HEK293 (cell line): Measurements from ENCODE around the gene PPFIA1.

Experiments
- SP3 ChIP-seq: fragments of 450-650 bp; formaldehyde crosslinking; IDR thresholded peaks from 2 replicates; pipeline ENCODE4 v1.5.1; 2016; ENCODE audit warnings: missing biosample characterization, missing genetic modification characterization
- ZNF274 ChIP-seq, 2 experiments: fragments of 200-500 bp in 1 of 2; fragments of 450-650 bp in 1 of 2; sonication (Bioruptor generic) in 1 of 2; formaldehyde crosslinking in 1 of 2; IDR thresholded peaks; 2 replicates each; pipeline versions ENCODE4 v1.5.1 to v1.6.1; 2014 to 2016; ENCODE audit warnings: borderline replicate concordance in 1 of 2, inconsistent platforms in 1 of 2, low read length in 1 of 2, missing biosample characterization in 1 of 2, missing genetic modification characterization in 1 of 2
- ZNF560 ChIP-seq: fragments of 450-650 bp; formaldehyde crosslinking; IDR thresholded peaks from 2 replicates; pipeline ENCODE4 v1.5.1; 2017; ENCODE audit warnings: missing biosample characterization, missing genetic modification characterization, borderline replicate concordance
- TF ChIP-seq, protein P1 (sequence below): fragments of 450-650 bp; formaldehyde crosslinking; IDR thresholded peaks from 2 replicates; pipeline ENCODE4 v1.5.1; 2016; ENCODE audit warnings: missing biosample characterization, missing genetic modification characterization
- TF ChIP-seq, protein P2 (sequence below): fragments of 450-650 bp; formaldehyde crosslinking; conservative IDR thresholded peaks from 2 replicates; pipeline ENCODE4 v1.5.1; 2016; ENCODE audit warnings: low read depth, missing biosample characterization, missing genetic modification characterization

DNA sequence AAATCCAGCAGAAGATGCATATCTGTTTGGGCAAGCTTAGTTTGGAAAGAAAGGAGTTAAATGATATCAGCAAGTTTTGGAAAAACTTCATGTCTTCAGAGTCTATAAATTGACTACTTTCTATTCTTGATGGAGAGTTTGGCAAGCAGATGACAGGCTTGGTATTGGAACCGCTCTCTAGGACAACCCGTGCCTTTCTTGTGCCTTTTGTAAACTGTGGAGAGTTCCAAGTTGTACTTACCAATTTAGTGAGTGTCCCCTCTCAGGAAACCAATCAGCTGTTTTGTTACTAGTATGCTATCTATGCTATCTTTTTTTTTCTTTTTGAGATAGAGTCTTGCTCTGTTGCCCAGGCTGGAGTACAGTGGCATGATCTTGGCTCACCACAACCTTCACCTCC, 84.1 kb downstream of the PPFIA1 start:
- TF ChIP-seq ZNF560 (no peak), ZNF274 (IDR thresholded peaks at IDR 0.05; ENCODE audit: low read length) (no peak), ZNF274 (tag by site-specific recombination; IDR thresholded peaks at IDR 0.05; ENCODE audit: borderline replicate concordance) (no peak), SP3 (no peak)
- TF ChIP-seq, protein P1, sequence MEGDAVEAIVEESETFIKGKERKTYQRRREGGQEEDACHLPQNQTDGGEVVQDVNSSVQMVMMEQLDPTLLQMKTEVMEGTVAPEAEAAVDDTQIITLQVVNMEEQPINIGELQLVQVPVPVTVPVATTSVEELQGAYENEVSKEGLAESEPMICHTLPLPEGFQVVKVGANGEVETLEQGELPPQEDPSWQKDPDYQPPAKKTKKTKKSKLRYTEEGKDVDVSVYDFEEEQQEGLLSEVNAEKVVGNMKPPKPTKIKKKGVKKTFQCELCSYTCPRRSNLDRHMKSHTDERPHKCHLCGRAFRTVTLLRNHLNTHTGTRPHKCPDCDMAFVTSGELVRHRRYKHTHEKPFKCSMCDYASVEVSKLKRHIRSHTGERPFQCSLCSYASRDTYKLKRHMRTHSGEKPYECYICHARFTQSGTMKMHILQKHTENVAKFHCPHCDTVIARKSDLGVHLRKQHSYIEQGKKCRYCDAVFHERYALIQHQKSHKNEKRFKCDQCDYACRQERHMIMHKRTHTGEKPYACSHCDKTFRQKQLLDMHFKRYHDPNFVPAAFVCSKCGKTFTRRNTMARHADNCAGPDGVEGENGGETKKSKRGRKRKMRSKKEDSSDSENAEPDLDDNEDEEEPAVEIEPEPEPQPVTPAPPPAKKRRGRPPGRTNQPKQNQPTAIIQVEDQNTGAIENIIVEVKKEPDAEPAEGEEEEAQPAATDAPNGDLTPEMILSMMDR: no peak
- TF ChIP-seq, protein P2, sequence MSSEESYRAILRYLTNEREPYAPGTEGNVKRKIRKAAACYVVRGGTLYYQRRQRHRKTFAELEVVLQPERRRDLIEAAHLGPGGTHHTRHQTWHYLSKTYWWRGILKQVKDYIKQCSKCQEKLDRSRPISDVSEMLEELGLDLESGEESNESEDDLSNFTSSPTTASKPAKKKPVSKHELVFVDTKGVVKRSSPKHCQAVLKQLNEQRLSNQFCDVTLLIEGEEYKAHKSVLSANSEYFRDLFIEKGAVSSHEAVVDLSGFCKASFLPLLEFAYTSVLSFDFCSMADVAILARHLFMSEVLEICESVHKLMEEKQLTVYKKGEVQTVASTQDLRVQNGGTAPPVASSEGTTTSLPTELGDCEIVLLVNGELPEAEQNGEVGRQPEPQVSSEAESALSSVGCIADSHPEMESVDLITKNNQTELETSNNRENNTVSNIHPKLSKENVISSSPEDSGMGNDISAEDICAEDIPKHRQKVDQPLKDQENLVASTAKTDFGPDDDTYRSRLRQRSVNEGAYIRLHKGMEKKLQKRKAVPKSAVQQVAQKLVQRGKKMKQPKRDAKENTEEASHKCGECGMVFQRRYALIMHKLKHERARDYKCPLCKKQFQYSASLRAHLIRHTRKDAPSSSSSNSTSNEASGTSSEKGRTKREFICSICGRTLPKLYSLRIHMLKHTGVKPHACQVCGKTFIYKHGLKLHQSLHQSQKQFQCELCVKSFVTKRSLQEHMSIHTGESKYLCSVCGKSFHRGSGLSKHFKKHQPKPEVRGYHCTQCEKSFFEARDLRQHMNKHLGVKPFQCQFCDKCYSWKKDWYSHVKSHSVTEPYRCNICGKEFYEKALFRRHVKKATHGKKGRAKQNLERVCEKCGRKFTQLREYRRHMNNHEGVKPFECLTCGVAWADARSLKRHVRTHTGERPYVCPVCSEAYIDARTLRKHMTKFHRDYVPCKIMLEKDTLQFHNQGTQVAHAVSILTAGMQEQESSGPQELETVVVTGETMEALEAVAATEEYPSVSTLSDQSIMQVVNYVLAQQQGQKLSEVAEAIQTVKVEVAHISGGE (tag by site-specific recombination): no peak
